ENCODE results near the gene NFAM1. TPM values are rescaled to one million over a fixed set of nuclear protein-coding genes. Genes with fewer than 3 reads are reported as not detected.

The NFAM1 gene
- total RNA-seq, 2 donors from 2014 or later = 0.19 to 0.31 TPM

DNA sequence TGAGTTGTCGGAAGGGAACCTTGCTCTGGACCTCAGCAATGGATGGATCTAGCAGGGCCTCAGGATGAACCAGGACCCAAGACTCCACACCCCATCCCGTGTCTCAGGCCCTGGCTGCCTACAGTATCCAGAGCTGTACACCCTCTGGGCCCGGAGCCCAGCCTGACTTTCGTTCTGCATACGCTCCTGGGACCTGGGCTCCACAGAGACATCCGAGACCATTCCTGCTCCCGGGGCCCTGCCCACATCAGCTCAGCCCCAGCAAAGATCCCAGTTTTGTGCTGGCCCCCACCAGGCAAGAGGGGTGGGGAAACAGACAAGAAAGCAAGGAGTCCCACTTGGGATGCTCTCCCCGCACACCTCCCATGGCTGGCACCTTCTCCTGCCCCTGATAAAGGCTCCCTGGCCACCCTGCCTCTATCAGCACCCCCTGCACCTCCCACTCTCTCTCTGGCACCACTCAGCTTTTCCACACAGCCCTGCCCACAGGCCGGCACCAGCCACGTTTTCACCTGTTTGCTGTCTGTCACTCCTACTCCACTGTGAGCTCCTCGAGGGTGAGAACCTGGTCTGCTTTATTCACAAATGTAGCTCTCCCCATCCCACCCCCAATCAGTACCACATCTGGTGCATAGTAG, 97.2 kb downstream of the NFAM1 start:
- no peak overlapping the region for H3K27ac Mint-ChIP-seq
- no peaks in the 10 kb centered on the region for H3K36me3 Mint-ChIP-seq (ENCODE audit: insufficient read depth in 2 of 2)
- H3K4me1 Mint-ChIP-seq (ENCODE audit: low read depth) = peaks cover 7% of the 10 kb centered on the region
- H3K9me3 Mint-ChIP-seq = no peaks in the 10 kb centered on the region
- no peaks in the 10 kb centered on the region for H3K27me3 Mint-ChIP-seq (ENCODE audit: low read depth)
- DNase-seq (no peak), ATAC-seq (replicated peaks in 1 of 2) (no peak)
- no peak overlapping the region for H3K4me3 Mint-ChIP-seq

DNA sequence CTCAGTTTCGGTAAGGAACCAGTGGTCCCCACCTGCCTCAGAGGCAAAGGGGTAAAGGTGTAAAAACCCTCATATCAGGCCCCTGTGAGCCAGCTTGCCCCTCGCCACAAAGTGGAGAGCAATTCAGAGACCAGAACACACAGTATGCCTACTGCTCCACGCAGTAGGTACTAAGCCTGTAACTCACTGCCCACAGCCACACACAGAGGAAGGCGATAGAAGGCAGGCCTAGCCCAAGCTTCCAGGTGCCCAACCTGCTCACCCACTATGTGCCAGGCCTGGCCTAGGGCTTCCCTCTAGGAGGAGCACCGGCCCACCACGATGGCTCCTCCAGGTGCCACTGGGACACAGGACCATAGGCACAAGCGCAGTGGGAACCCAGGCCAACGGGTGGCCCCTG, 98.7 kb downstream of the NFAM1 start:
- no peak for DNase-seq
- Mint-ChIP-seq H3K27me3 (ENCODE audit: low read depth) (no peaks in the 10 kb centered on the region), H3K27ac (no peak overlapping the region), H3K36me3 (ENCODE audit: insufficient read depth in 2 of 2) (no peaks in the 10 kb centered on the region), H3K9me3 (no peaks in the 10 kb centered on the region), H3K4me3 (no peak overlapping the region), H3K4me1 (ENCODE audit: low read depth) (peaks cover 15% of the 10 kb centered on the region)
- no peak for ATAC-seq (replicated peaks in 1 of 2)

DNA sequence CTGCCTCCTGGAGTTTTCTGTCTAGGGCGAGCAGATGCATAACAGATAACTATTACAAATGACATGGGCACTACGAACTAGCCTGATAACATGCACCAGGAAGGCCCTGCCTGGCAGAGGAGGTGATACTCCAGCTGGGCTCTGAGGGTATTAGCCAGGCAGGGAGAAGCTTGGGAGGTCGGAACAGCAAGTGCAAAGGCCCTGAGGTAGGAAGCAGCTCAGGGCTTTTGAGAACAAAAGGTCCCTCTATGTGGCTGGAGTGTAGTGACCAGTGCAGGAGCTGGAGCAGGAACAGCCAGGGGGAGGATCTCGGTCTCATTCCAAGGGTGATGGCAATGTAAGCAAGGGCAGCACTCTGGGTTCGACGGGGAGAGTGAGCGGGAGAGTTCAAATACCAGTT, 100.1 kb downstream of the NFAM1 start:
- Mint-ChIP-seq H3K4me1 (ENCODE audit: low read depth) (peaks cover 30% of the 10 kb centered on the region), H3K27ac (no peak overlapping the region), H3K36me3 (ENCODE audit: insufficient read depth in 2 of 2) (no peaks in the 10 kb centered on the region), H3K27me3 (ENCODE audit: low read depth) (no peaks in the 10 kb centered on the region), H3K9me3 (no peaks in the 10 kb centered on the region), H3K4me3 (no peak overlapping the region)
- DNase-seq (no peak), ATAC-seq (replicated peaks in 1 of 2) (no peak)

DNA sequence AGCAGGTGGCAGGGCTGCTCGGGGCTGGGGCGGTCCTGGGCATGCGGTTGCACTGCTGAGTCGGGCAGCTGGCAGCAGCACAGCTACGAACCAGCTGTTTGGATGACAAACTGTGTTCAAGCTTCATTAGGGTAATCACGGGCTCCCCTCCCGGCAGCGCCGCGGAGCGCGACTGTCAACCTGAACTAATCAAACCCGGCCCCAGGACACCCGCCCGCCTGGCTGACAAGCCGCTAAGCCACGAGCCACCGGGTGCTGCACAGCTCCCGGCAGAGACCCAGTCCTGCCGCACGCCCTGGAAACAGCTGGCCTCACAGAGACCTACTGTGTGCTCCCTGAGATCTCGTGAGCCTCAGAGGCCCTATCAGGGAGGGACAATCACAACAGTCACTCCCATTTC, 101.2 kb downstream of the NFAM1 start:
- no peak for ATAC-seq (replicated peaks in 1 of 2)
- DNase-seq = no peak
- no peaks in the 10 kb centered on the region for H3K9me3 Mint-ChIP-seq
- no peaks in the 10 kb centered on the region for H3K36me3 Mint-ChIP-seq (ENCODE audit: insufficient read depth in 2 of 2)
- no peak overlapping the region for H3K27ac Mint-ChIP-seq
- no peak overlapping the region for H3K4me3 Mint-ChIP-seq
- peaks cover 38% of the 10 kb centered on the region for H3K4me1 Mint-ChIP-seq (ENCODE audit: low read depth)
- H3K27me3 Mint-ChIP-seq (ENCODE audit: low read depth) = no peaks in the 10 kb centered on the region

Other genes starting within 250 kb of the NFAM1 start
- gene TCF20, start 161.8 kb downstream of the NFAM1 start, total RNA-seq = 10 to 100 TPM; 64.0 to 82.8 TPM
- 10 to 100 TPM; 32.5 to 35.9 TPM for gene RRP7A, start 87.4 kb upstream of the NFAM1 start, total RNA-seq
- 1 to 10 TPM; 1.2 to 1.6 TPM for gene SERHL2, start 121.6 kb upstream of the NFAM1 start, total RNA-seq
- gene POLDIP3, start 182.5 kb upstream of the NFAM1 start, total RNA-seq = 100 to 1,000 TPM in 1 of 2 donors, 10 to 100 TPM in 1; 84.0 to 108 TPM
- gene ATP5MGL, start 208.2 kb upstream of the NFAM1 start, total RNA-seq = 1 to 10 TPM in 1 of 2 donors, under 1 TPM in 1; 0.31 to 1.2 TPM
- gene CYB5R3, start 217.0 kb upstream of the NFAM1 start, total RNA-seq = 10 to 100 TPM; 60.7 to 67.1 TPM

Measured in activated T-cell treated with anti-CD3 and anti-CD28 coated beads, Interleukin-2, amount 50 U/mL, for 72 hours (primary cell).